Epithelial cell of esophagus (primary cell): ENCODE data around the gene UBQLN1.
"Not testable (repeated sequence)": the region's sequence is repeated elsewhere in the genome, so short reads cannot be mapped to it uniquely, and the experiment has no call there.

Experiments
- DNase-seq: peaks from one replicate; pipeline ENCODE4 v3.0.0; 2010; ENCODE audit warnings: low read depth
- H3K4me3 ChIP-seq: 2 replicates; pipeline ENCODE4 v1.5.1; 2011; ENCODE audit warnings: mild to moderate bottlenecking, low read length, control low read depth
- TF ChIP-seq, protein P1 (sequence below): IDR thresholded peaks from 2 replicates; pipeline ENCODE4 v1.5.1; 2011; ENCODE audit warnings: low read depth, mild to moderate bottlenecking, low read length, control low read depth, inconsistent platforms; ENCODE audit not compliant: insufficient read depth; ENCODE audit errors: missing control alignments

UBQLN1 gene

GRCh38 chr9:83707768-83708514, at the start of gene UBQLN1:
Gene UBQLN1, minus strand, starts transcription at chr9:83707958. Its CDS starts 279 bp downstream, at chr9:83707679.
- TF ChIP-seq, protein P1, sequence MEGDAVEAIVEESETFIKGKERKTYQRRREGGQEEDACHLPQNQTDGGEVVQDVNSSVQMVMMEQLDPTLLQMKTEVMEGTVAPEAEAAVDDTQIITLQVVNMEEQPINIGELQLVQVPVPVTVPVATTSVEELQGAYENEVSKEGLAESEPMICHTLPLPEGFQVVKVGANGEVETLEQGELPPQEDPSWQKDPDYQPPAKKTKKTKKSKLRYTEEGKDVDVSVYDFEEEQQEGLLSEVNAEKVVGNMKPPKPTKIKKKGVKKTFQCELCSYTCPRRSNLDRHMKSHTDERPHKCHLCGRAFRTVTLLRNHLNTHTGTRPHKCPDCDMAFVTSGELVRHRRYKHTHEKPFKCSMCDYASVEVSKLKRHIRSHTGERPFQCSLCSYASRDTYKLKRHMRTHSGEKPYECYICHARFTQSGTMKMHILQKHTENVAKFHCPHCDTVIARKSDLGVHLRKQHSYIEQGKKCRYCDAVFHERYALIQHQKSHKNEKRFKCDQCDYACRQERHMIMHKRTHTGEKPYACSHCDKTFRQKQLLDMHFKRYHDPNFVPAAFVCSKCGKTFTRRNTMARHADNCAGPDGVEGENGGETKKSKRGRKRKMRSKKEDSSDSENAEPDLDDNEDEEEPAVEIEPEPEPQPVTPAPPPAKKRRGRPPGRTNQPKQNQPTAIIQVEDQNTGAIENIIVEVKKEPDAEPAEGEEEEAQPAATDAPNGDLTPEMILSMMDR = no peak
- peak within 1 kb of the TSS; percentile 98 for H3K4me3 ChIP-seq

DNA sequence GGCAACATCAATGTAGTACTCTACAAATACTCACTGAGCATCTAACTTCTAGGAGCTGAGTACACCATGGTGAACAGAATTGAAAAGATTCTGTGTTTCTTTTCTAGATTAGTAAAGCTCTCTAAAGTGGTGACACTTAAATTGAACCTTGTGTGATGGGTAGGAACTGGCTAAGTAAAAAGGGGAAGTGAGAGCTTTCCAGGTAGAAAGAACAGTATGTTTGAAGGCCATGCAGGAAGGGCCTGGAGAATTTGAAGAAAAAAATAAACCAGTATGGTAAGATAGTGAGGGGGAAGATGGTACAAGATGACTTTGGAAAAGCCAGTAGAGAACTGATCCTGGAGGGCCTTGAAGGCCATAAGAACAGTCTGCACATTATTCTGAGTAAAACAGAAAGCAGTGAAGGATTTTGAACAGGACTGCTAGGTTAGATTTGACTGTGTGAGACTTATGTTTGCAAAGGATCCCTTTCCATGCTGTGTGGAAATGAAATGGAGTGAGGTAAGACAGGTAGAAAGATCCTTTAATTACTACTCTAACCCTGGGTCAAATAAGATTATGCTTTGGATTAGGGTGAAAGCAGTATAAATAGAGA, 46.7 kb upstream of the UBQLN1 start:
- TF ChIP-seq, protein P1 = no peak
- H3K4me3 ChIP-seq = no peak overlapping the region
- no peak for DNase-seq

More at GRCh38 chr9:83707768-83708514, at the start of gene UBQLN1:
- peak; percentile 96 for DNase-seq

GRCh38 chr9:83749706-83750105, 41.9 kb upstream of the UBQLN1 start:
- no peak overlapping the region for H3K4me3 ChIP-seq
- TF ChIP-seq, protein P1 = no peak
- DNase-seq = no peak

DNA sequence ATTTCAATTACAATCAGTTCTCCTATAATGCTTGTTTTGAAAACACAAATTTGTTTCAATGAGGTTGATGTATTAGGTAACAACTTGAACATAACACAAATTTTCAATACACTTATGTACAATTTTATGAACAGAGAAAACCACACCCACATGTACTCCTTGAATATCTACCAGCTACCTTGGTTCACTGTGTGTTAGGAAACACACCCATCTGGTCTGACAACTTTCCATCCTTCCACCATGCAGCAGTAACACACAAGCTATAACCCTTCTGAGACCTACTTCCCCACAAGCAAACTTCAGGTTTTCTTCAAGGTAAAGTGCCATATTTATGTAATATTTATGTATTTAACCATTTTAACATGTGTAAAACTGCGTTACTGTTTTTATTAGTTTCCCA, 36.4 kb upstream of the UBQLN1 start:
- DNase-seq = peak; percentile 63
- TF ChIP-seq, protein P1 = no peak
- no peak overlapping the region for H3K4me3 ChIP-seq

GRCh38 chr9:83733739-83734138, 26.0 kb upstream of the UBQLN1 start:
- TF ChIP-seq, protein P1 = no peak
- H3K4me3 ChIP-seq = no peak overlapping the region
- no peak for DNase-seq

DNA sequence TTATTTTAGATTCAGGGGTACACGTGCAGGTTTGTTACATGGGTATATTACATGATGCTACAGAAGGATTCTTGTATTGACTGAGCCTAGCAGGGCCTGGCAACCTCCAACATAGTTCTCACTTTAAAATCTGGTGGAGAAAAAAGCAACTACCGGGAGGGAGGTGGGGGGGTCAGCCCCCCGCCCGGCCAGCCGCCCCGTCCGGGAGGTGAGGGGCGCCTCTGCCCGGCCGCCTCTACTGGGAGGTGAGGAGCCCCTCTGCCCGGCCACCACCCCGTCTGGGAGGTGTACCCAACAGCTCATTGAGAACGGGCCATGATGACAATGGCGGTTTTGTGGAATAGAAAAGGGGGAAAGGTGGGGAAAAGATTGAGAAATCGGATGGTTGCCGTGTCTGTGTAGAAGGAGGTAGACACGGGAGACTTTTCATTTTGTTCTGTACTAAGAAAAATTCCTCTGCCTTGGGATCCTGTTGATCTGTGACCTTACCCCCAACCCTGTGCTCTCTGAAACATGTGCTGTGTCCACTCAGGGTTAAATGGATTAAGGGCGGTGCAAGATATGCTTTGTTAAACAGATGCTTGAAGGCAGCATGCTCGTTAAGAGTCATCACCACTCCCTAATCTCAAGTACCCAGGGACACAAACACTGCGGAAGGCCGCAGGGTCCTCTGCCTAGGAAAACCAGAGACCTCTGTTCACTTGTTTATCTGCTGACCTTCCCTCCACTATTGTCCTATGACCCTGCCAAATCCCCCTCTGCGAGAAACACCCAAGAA, 21.0 kb upstream of the UBQLN1 start:
- not testable (repeated sequence) for DNase-seq, H3K4me3 ChIP-seq

GRCh38 chr9:83724436-83724835, 16.7 kb upstream of the UBQLN1 start:
- H3K4me3 ChIP-seq = no peak overlapping the region
- no peak for DNase-seq
- TF ChIP-seq, protein P1 = no peak
